Gastrocnemius medialis (tissue), 4 donors: ENCODE measurements around the gene MLN.

ENCODE experiments used
- CTCF ChIP-seq, 5 experiments: fragments of 450-650 bp in 3 of 5; fragments of 200-600 bp in 2 of 5; sonication (generic) in 2 of 5; IDR thresholded peaks in 4 of 5; conservative IDR thresholded peaks in 1 of 5; 1 replicate in 4 of 5; 2 replicates in 1 of 5; pipeline ENCODE4 v1.5.1; 2016 to 2019; ENCODE audit warnings: antibody characterized with exemption in 5 of 5, mild to moderate bottlenecking in 3 of 5, moderate library complexity in 3 of 5
- POLR2A ChIP-seq, 2 donors: fragments of 450-650 bp; IDR thresholded peaks; one replicate each; pipeline ENCODE4 v1.6.1; 2017; ENCODE audit warnings: antibody characterized with exemption in 2 of 2, mild to moderate bottlenecking in 2 of 2, moderate library complexity in 2 of 2

GRCh38 chr6:33823806-33824205 is 20.0 kb upstream of the MLN start:
- TF ChIP-seq CTCF (IDR thresholded peaks at IDR 0.05 in 4 of 5, conservative IDR thresholded peaks at IDR 0.05 in 1 of 5), result no peak
- no peak for TF ChIP-seq POLR2A (IDR thresholded peaks at IDR 0.05)
